UCSD-AML1 (cell line): ENCODE data around the gene PLEKHA7.

Experiments
- DNase-seq: peaks from one replicate; lab custom pipeline; 2025; ENCODE audit not compliant: unreplicated experiment; lab: John Stamatoyannopoulos, UW

PLEKHA7 gene

DNA sequence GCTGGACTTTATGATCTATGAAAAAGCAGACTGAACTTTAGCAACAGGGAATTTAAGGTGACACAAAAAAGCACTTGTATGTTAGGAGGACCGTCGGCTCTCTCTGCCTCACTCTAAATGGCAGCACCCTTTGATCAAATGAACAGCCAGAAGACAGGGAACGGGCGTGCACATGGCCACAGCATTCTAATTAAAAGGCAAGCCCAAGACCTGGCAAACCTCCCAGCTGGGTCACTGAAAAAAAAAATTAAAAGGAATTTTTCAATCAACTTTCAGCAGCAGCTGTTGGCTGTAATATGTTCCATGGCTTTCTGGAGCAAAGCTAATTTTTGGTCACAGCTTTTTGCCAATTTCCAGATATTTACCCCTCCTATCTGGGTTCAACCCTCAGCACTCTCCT is 159.2 kb downstream of the PLEKHA7 start:
- no peak for DNase-seq

DNA sequence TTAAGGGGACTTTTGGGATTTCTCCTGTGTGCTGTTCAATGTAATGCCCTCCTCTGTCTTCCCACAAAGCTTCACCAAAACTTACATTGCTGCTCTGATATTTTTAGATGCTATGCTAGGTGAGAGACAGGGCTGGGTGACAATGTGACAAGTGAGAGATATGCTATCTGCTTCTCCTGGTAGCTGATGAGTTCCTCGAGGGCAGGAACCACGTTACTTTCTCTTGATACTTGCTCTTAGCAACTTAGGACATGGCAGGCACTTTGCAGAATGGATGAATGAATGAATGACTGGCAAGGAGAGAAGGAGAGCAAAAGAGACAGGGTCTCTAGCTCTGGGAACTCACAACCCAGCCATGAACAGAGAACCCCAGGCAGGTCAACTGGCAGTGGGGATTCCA is 160.4 kb downstream of the PLEKHA7 start:
- DNase-seq, result no peak

DNA sequence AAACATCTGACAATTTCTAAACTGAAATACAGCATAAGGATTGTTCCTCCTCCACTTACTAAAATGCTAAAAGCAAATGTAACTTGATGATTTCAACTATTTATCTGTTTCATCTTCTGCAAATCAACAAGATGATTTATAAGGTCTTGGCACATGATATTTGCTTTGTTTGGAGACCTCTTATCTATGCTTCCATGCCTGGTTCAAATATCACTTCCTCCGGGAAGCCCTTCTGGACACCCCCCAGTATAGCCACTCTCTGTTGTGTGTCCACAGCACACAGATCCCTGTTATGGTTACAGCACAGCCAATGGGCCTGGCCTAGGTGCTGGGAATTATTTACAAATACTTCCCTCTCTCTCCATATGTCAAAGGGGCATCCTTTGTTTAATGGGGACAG is 160.9 kb downstream of the PLEKHA7 start:
- DNase-seq, result no peak

DNA sequence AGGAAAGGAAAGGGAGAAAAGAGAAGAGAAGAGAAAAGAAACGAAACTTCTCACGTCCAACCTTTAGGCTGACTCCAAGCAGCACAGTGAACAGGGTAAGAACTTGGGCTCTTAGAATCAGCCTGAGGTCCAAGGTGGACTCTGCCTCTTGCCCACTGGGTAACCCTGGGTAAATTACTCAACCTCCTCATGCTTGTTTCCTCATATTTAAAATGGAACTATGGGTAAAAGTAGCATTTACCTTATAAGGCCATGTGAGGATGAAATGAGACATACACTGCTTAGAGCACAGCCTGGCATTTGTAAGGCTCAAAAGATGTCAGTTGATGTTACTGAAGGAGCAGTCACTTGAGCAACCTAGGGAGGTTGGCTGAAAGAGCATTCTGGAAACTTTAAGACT is 167.9 kb downstream of the PLEKHA7 start:
- no peak for DNase-seq

DNA sequence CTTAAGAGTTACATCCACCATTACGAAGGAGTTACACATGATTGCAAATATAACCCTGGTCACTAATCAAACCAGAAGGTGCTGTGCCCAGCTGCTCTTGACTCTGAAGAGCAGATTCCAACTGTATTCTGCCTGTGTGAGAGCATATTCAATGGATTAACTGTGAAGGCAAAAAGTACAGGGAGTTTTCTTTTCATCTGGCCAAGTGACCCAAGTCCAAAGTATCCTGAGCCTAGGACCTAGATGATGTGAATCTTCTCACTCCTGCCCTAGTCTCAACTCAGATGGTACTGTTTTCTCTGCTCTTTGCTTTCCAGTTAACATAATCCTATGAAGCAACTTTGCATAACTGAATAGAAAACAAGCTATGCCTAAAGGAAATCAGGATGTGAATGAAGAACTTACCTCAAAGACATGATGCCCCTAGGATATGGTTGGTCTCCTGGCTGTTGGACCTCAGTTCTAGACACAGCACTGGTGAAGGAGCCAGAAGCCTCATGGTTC is 169.9 kb downstream of the PLEKHA7 start:
- no peak for DNase-seq

DNA sequence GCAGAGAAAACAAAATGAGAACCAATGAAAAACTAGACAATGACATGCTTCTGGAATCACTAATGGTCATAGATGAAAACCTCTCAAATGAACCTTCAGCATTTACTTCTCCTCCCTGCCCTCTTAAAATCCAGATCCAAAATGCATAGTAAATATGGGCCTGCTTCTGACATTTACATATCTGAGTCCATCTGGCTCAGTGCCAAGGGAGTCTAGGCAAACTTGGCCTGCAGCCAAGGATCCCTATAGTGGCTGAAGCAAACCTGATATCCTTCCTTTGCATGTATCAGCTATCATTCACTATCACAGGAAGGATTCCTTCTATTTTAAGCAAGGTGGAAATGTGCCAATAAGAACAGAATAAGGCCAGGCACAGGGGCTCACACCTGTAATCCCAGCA is 170.9 kb downstream of the PLEKHA7 start:
- no peak for DNase-seq

DNA sequence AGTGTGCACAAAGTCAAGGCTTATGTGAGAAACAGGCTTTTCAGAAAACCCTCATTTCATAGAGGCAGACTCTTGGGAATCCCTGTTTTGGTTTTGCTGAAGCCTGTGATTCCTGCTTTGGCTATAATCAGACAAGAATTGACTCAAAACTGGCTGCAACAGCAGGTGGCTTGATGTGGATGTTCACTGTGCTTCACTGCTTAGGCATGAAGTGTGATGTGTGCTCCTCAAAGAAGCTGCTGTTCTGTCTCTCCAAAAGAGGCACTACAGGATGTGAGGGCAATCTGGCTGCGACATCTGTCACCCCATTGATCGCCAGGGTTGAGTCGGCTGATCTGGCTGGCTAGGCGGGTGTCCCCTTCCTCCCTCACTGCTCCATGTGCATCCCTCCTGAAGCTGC is 172.2 kb downstream of the PLEKHA7 start:
- DNase-seq, result no peak

DNA sequence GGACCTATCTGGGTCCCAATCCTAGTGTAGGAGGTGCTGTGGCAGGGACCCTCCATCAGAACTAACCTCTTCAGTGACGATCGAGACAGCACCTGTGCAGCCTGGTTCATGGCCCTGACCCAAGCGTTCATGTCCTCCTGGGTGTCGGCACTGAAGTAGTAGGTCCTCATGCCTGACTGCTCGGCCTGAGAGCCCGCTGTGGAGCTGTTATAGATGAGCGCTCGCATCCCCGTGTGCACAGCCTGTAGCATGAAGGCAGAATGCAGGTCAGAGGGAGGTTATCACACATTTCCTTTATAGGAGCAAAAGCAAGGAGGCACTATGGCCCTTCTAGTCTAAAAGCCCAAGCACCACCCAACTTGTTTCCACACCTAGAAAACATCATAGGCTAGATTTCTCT is 172.7 kb downstream of the PLEKHA7 start:
- no peak for DNase-seq

DNA sequence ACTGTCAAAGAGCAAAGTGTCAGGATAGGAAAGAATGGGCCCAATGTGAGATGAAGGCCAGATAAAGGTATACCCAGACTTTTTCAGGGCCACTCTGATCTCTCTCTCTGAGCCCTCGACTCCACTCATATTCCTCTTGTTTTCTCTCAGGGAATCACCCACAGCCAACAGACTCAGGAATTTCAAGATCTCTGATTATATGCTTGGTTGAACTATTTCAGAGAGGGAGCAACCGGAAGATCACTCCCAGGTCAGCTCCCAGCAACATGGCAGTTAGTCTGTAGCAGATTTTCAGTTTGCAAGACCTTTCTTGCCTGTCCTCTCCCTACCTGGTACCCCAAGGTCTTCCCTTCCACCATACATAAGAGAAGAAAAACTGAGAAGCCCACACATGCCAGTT is 173.3 kb downstream of the PLEKHA7 start:
- DNase-seq, result no peak

DNA sequence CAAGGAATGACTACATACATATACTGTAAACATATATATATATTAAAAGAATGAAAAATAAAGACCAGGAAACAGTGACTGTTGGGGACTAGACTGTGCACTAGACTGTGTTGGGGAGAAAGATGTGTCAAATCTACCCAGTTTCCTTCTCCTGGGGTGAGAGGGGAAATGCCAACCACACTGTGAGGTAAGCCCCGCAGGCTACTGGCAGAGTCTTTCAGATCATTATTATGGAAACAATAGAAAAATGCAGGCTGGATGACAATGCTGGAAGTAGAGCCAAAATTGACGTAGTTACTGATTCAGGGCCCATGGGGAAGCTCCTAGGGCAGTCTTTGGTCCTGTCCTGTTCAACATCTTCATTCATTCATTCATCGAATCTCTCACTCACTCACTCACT is 174.4 kb downstream of the PLEKHA7 start:
- DNase-seq, result no peak

DNA sequence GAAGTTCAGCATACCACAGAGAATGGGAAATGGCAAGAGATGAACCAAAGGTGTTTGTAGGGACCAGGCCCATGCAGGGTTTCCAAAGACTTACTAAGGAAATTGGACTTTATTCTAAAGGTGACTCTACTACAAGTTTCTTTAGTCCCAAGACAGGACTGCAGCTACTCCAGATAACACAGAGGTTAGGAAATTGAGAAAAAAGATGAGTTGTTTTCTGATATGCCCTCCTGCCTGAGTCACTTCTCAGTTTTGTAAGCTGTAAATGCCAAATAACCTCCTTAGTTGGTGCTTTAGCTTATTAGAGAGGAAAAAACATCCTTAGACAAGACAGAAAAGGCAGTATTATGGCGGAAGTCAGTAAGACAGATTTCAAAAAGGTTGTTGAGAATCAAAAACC is 179.8 kb downstream of the PLEKHA7 start:
- DNase-seq, result no peak

DNA sequence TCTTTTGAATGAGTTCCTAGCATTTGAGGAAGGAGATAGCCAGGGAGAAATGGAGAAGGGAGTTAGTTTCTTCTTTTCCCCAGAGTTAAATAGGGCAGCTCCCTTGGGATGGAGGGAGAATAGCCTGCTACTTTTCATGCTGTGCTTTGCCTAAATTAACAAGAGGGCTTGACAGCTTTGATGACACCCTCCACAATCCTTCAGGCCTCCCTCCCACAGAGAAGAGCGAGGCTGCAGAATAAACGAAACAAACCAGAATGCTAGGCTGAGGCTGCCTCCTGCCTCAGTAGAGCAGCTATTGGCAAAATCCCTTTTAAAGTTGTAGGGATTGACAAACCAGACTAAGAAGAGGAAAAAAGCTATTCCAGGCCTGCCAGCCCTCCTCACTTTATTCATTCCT is 181.2 kb downstream of the PLEKHA7 start:
- no peak for DNase-seq

DNA sequence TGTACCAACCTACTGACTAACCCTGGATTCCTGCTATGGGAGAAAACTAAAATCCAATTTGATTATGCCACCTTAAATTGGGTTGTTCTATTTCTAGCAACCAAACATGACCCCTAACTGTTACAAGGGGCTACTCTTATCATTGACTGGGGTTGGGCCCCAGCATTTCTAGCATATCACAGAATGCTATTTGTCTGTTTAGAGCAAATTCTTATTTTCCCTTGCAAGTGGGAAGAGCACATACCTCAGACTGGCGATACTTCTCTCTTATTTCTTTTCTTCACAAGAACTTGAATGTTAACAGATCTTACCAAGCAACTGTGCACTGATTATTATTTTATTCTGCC is 182.0 kb downstream of the PLEKHA7 start:
- no peak for DNase-seq

DNA sequence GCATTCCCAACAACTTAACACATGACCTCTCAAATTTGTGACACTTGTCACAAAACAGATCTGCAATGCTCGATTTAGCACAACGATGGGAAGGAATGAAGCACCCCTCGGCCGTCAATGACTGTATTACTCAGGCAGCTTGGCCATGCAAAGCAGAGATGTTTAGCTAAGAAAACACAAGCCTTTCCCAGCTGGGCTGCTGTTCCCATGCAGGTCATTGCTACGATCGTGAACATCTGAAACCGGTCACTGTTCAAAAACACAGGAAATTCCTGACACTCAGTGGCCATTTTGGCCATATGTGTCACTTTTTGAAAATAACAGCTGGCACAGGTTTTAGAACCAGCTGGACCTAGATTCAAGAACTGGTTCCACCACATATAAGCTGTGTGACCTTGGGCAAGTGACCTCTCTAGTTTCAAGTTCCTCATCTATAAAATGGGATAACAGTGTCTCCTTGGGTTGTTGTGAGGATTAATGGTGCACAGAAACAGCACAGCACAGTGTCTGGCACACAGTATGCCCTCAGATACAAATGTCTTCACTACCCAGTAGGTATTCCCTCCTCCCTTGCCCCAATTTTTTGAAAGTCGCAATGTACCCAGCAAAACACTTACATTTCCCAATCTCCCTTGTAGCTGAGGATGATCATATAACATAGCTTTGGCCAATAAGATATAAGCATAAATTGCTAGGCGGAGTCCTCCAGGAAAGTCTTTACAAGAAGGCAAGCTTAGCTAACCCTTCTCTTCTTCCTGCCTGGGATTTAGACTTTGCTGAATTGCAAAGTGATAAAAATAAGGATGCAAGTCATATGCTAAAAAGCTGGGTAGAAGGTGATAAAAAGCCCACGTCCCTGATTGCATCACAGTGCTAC is 182.7 kb downstream of the PLEKHA7 start:
- no peak for DNase-seq

DNA sequence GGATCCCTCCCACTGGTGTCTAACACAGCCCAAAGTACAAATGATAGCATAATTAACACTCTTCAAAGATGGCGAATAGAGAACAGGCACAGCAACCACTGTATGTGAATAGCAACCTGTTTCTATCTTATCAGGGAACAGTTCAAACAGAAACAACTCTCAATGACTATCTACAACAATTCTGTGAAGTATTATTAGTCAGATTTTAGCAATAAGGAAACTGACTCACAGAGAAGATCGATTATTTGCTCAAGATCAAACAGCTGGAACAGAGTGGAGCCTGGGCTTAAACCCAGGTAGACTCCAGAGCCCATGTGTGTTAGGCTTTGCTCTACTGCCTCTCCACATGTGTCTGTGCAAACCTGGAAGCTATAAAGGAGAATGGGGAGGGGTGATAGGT is 187.1 kb downstream of the PLEKHA7 start:
- no peak for DNase-seq

DNA sequence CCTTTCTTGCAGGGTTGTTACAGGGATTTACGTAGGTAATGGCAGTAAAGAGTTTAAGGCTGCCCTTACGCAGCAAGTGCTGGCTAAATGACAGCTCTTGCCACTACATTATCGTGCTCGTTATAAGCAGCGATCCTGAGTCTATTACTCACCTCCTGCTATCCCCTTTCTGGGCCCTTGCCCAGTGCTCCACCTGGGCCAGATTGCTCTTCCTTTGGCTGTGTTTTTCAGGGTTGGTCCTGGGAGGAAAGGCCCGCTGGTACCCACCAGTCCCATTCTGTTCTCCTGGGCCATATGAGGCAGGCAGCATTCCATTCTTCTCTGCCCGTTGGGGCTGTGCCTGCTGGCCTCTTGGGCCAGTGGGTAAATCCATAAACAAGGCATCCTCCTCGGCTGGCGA is 188.2 kb downstream of the PLEKHA7 start:
- DNase-seq, result no peak

DNA sequence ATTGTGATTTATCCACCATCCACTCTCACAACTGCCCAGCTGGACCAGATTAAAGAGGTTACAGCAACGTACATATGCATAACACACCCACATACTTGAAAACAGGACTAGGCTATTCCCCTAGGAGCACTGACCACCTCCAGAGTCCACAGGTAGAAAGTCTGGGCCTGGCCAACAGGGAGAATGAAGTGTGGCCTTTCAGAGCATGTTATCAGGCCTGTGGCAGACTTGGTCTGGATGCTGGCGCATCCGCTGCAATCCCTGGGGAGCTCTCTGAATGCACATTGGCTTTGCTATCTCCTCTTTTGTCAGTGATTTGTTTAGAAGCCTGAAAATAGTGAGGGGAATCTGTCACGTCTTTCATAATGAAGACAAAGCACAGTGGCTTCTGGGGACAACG is 189.1 kb downstream of the PLEKHA7 start:
- DNase-seq, result no peak

DNA sequence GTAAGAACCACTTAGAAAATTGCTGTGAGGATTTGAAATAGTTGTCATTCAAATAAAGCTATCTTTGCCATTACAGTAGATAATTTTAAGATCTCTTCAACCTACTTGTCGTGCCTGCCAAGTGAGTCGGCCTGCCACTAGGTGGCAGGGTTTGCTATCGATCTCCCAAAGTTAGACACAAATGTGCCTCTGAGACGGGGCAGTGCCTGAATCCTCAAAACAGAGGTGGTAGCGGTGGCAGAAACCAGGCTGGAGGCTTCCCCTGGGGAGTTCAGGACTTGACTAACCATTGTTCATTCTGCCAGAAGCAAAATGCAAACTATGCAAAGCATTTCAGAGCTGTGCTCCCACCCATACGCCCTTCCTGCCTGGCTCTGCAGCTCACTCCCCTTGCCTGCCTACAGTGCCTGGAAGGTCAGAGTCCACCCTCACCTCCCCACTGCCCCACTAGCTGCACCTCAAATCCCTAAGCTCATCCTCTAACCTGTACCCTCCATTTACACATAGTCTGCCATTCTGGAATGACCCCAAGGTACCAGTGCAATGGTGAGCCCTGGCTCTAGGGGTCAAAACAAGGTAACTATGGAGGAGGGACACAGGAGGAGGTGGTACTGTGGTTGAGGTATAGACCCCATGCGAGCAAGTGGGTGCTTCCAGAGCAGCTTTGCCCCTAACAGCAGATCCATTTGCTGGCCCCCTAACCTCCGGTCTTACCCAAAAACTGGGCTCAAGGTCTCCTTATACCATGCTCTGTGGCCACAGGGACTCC is 193.7 kb downstream of the PLEKHA7 start:
- DNase-seq, result peak; percentile 74

DNA sequence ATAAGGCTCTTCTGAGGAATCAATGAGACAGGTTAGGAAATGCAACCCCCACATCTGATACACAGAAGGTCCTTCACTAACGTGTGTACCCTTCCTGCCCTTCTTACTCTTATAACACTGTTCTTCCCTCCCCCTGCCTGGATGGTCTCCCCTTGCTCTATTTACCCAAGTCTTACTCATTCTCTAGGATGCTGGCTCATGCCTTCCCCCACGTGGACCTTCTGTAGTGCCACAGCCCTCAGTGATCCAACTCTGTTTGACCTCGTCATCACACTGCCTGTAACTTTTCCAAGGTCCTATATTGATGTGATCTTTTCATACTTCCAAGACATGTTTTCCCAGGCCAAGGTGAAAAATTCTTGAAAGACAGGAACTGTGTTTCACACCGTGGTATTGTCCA is 195.9 kb downstream of the PLEKHA7 start:
- DNase-seq, result no peak

DNA sequence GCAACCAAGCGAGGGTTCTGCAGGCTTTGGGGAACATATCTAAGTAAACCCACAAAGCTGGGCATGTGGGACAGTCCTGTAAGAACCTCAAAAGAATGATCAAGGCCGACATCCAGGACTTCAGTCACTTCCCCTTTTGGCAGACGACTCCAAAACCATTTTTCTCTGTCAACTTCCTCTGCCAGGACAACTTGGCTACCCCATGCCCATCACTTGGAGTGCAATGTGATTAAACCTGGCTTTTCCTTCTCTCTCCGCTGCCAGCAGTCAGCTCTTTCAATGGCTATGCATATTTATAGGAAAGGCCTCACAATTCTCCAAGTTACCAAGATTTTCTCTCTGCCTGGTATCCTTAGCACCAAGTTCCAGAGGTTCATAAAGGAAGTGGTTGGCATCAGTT is 196.9 kb downstream of the PLEKHA7 start:
- DNase-seq, result no peak

DNA sequence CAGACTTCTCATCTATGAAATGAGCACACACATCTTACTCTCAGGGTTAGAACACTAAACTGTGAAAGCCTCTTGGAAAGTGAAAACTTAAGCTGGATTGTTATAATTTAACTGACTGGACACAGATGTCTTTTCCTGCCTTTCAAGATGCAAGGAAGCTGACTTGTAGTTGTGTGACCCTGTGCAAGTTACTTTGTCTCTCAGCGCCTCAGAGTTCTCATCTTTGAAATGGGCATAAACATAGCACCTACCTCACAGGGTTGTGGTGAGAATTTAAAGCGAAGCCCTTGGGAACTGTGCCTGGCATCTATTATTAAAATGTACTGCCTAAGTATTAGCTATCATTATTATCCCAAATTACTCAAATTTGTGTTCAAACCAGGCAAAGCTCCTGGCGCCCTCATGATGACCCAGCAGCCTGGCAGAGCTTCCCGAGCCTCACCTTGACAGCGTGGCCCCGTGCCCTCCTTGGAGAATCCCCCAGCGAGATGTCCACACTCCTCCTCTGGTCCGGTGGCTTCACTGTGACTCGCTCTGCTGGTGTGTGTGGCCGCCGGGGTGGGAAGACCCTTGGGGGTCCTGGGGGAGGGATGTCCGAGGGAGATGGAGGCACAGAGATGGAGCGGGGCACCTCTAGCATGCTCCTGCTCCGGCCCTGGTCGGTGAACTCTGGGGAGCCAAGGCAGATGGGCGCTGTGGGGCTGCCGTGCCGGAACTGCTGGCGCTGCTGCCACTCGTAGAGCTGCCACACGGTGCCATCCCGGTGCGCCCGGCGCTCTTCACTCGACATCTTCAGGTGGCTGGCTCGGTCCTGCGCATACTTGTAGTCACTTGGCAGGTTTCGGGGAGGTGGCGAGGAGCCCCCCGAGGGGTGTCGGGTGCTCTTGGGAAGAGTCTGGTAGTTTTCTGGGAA is 197.6 kb downstream of the PLEKHA7 start:
- DNase-seq, result no peak
